Stimulated activated CD8-positive, alpha-beta memory T cell treated with anti-CD3 and anti-CD28 coated beads, Interleukin-7, amount 100 ng/mL, for 48 hours (primary cell): ENCODE measurements around the gene HLA-DPA1.

ENCODE experiments used
- DNase-seq, 2 donors: peaks; one replicate each; pipeline ENCODE4 v3.0.0-alpha.2; 2020; ENCODE audit warnings: low read depth in 1 of 2; ENCODE audit errors: extremely low read depth in 1 of 2

HLA-DPA1 gene

DNA sequence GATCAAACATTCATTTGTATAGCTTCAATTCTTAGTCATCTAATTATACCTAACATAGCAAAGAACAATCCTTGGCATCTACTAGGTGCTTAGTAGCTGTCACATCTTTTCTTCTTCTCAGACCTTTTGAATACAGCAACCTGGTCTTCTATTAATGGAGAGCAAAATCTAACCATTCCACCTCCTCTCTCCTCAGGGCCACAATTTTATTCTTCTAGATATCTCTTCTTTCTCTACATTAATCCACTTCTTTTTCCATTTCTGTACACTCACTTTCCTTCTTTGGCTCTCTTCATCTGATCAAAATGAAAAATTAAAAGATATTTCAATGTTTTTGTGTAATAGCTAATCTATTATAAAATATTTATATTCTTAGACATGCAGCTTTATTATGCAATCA is 55.0 kb downstream of the HLA-DPA1 start:
- DNase-seq: no peak

DNA sequence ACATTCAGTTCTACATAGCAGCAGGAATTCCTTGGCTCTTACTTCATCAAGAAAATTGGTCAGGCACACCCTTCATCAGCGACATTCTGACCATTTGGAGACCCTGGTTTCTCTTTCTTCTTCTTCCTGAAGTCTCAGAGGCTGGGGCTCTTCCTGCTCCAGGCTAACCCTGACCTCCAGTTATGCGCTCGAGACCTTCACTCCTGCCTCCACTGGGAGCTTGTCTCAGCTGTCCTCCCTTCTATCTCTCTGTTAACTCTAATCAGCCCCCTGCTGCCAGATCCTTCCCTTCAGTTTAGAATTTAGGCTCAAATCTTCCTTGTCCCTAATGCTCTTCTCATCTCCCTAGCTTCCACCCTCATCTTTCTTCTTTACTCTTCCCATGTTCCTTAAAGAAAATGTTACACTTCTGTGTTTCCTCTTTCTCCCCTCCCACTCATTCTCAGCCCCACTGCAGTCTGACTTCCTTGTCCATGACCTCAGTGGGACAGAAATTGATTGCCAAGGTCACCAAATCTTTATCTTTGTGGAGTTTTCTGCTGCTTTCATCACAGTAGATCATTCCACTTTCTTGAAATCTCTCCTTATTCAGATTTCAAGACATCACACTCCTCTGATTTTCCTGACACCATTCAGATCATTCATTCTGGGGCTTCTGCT is 55.6 kb downstream of the HLA-DPA1 start:
- no peak for DNase-seq

- DNase-seq: no peak
Measured at GRCh38 chr6:33017018-33017417, 56.4 kb downstream of the HLA-DPA1 start.

DNA sequence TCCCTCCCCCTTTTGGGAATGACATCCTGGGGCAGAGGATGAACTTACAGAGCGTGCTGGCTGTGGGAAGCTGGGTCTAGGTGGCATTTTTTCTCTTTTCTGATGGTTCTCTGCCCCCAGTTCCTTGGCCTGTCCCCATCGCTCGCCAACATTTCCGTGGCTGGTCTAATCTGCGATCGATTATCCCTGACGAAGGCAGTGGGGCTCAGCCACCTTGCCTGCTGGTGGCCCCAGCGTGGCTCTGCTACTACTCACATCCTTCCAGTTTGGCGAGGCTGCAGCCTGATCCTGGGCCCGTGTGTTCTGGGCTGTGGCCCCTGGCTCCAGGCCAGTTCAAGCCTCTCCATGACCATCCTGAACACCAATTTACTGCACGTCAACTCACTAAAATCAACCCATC is 57.7 kb downstream of the HLA-DPA1 start:
- no peak for DNase-seq

GRCh38 chr6:33014841-33015634 is 58.4 kb downstream of the HLA-DPA1 start:
- DNase-seq: no peak
